Brain microvascular endothelial cell (primary cell): ENCODE results near the gene ZNF280A.
"Not testable (repeated sequence)": the region's sequence is repeated elsewhere in the genome, so short reads cannot be mapped to it uniquely, and the experiment has no call there.

ENCODE experiments used
- DNase-seq: peaks from one replicate; pipeline ENCODE4 v3.0.0-alpha.2; 2020
- H3K27ac ChIP-seq: fragments of 250-450 bp; sonication (Bioruptor Pico); 2 replicates; pipeline ENCODE4 v1.5.1; 2020; ENCODE audit warnings: mild to moderate bottlenecking, moderate library complexity
- H3K27me3 ChIP-seq: fragments of 250-450 bp; sonication (Bioruptor Pico); replicated peaks from 2 replicates; pipeline ENCODE4 v1.5.1; 2020; ENCODE audit warnings: mild to moderate bottlenecking
- H3K36me3 ChIP-seq: fragments of 250-450 bp; sonication (Bioruptor Pico); replicated peaks from 2 replicates; pipeline ENCODE4 v1.5.1; 2020; ENCODE audit warnings: mild to moderate bottlenecking
- H3K4me3 ChIP-seq: 2 replicates; pipeline ENCODE4 v1.5.1; 2011; ENCODE audit warnings: low read depth, mild to moderate bottlenecking, control low read depth, low read length, moderate library complexity
- CTCF ChIP-seq: IDR thresholded peaks from 2 replicates; pipeline ENCODE4 v1.5.1; 2011; ENCODE audit warnings: low read depth, mild to moderate bottlenecking, moderate library complexity, low read length, control low read depth, inconsistent platforms; ENCODE audit errors: missing control alignments
- in situ Hi-C: cut with HindIII; loops from 2 replicates; pipeline ENCODE4 v1.10.0; 2017; ENCODE audit warnings: low sequenced_read_pairs, low pct_ligation_motif_present

The ZNF280A gene

DNA sequence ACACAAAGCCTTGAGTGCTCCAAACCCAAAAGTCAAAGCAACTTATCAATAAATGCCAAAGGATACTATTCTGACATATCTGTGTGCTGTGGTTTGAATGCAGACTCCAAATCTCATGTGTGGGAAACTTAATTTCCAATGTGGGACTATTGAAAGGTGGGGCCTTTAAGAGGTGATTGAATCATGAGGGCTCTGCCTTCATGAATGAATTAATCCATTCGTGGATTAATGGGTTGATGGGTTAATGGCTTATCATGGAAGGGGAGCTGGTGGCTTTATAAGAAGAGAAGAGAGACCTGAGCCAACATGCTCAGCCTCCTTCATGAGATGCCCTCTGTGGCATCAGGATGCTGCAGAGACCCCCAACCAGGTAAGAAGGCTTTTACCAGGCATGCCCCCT, 16.8 kb upstream of the ZNF280A start:
- no peak for DNase-seq
- Histone ChIP-seq H3K4me3 (no peak overlapping the region), H3K27me3 (peaks cover 2% of the 10 kb centered on the region)

DNA sequence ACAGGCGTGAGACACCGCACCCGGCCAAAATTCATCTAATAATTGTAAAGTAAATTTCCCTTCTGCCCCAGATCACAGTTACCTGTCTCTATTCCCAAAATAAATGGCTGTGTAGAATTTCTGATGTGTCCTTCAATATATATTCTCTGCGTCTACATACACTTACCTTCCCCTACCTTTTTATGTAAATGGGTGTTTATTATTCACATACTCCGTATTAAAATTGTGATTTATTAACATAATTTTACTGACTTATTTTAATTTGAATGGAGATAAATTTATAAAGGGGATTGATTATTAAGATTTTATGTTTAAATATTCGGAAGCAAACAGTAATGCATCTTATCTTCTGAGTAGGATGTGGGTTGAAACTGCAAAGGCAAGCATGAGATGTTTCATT, 16.4 kb upstream of the ZNF280A start:
- no peaks in the 10 kb centered on the region for H3K36me3 ChIP-seq

More for the DNA sequence above, 16.8 kb upstream of the ZNF280A start:
- TF ChIP-seq CTCF: no peak
- no peak overlapping the region for H3K27ac ChIP-seq
- H3K36me3 ChIP-seq: no peaks in the 10 kb centered on the region
- in situ Hi-C loops: no loop called here

DNA sequence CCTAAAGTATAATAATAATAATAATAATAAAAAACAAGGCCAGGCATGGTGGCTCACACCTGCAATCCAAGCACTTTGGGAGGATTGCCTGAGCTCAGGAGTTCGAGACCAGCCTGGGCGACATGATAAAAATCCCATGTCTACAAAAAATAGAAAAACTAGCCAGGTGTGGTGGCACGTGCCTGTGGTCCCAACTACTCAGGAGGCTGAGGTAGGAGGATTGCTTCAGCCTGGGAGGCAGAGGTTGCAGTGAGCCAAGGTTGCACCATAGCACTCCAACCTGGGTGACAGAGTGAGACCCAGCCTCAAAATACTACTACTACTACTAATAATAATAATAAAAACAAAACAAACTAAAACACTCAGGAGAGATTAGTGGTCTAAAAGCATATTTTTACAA, 15.6 kb upstream of the ZNF280A start:
- no peaks in the 10 kb centered on the region for H3K36me3 ChIP-seq
- in situ Hi-C loops: no loop called here
- H3K27me3 ChIP-seq: peaks cover 2% of the 10 kb centered on the region
- H3K27ac ChIP-seq: no peak overlapping the region
- no peak for DNase-seq
- no peak for TF ChIP-seq CTCF
- no peak overlapping the region for H3K4me3 ChIP-seq

More for the DNA sequence above, 16.4 kb upstream of the ZNF280A start:
- no peak for DNase-seq
- in situ Hi-C loops: no loop called here
- peaks cover 2% of the 10 kb centered on the region for H3K27me3 ChIP-seq
- TF ChIP-seq CTCF: no peak
- no peak overlapping the region for H3K27ac ChIP-seq
- no peak overlapping the region for H3K4me3 ChIP-seq

GRCh38 chr22:22534604-22535415, 14.7 kb upstream of the ZNF280A start:
- in situ Hi-C loops: no loop called here
- no peak overlapping the region for H3K4me3 ChIP-seq
- TF ChIP-seq CTCF: no peak

DNA sequence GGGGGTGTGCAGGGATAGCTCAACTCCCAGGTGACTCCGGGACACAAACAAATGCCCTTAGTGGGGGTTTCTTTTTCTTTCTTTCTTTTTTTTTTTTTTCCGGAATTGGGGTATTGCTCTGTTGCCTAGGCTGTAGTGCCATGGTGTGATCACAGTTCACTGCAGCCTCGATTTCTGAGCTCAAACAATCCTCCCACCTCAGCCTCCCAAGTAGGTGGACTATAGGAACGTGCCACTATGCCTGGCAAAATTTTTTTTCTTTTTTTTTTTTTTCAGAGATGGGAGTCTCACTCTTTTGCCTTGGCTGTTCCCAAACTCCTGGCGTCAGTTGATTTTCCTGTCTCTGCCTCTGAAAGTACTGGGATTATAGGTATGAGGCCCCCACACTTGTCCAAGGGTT, 13.8 kb upstream of the ZNF280A start:
- no peak for DNase-seq
- Histone ChIP-seq H3K4me3 (no peak overlapping the region), H3K27ac (no peak overlapping the region), H3K36me3 (no peaks in the 10 kb centered on the region), H3K27me3 (peaks cover 2% of the 10 kb centered on the region)
- in situ Hi-C loops: no loop called here
- no peak for TF ChIP-seq CTCF

More at GRCh38 chr22:22534604-22535415, 14.7 kb upstream of the ZNF280A start:
- DNase-seq: no peak
- H3K27me3 ChIP-seq: peaks cover 2% of the 10 kb centered on the region
- H3K27ac ChIP-seq: no peak overlapping the region
- H3K36me3 ChIP-seq: no peaks in the 10 kb centered on the region

GRCh38 chr22:22533417-22533816, 13.3 kb upstream of the ZNF280A start:
- no peak for TF ChIP-seq CTCF
- peaks cover 2% of the 10 kb centered on the region for H3K27me3 ChIP-seq
- H3K4me3 ChIP-seq: no peak overlapping the region
- no peak overlapping the region for H3K27ac ChIP-seq
- in situ Hi-C loops: no loop called here
- DNase-seq: no peak
- H3K36me3 ChIP-seq: no peaks in the 10 kb centered on the region

GRCh38 chr22:22532547-22533071, 12.5 kb upstream of the ZNF280A start:
- H3K27me3 ChIP-seq, DNase-seq, H3K4me3 ChIP-seq, in situ Hi-C loops, H3K36me3 ChIP-seq, H3K27ac ChIP-seq: not testable (repeated sequence)
